Measurements from ENCODE around the gene KCNMB1. TPM values are rescaled to one million over a fixed set of nuclear protein-coding genes. Genes with fewer than 3 reads are reported as not detected.

KCNMB1 gene
- total RNA-seq, 2 donors from 2014 or later: 0.09 TPM; not detected in 1

DNA sequence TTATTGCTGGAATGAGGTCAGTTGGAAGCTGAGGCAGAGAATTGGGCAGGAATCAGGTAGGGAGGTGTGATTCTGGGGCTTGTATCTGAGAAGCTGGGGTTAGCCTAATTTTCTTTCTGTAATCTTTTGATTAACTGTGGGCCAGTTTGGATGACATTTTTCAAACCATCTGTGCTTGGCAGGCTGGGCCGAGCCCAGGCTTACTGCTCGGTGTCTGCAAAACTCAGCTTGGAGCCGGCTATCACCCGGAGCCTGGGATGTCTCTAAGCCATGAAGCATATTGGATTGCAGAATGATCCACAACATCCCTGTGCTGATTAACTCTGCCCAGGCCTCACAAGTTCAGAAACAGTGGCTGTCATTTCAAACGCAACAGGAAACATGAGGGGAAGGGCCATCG, 26.5 kb downstream of the KCNMB1 start:
- H3K36me3 ChIP-seq (ENCODE audit: control insufficient read depth, insufficient read depth, low read length): no peaks in the 10 kb centered on the region
- Mint-ChIP-seq H3K27me3 (ENCODE audit: insufficient read depth) (peaks cover 11% of the 10 kb centered on the region), H3K36me3 (ENCODE audit: low read depth) (no peaks in the 10 kb centered on the region), H3K9me3 (no peaks in the 10 kb centered on the region), H3K4me3 (no peak overlapping the region), H3K4me1 (no peaks in the 10 kb centered on the region), H3K27ac (peak overlapping the region; percentile 35)
- DNase-seq: no peak
- no peaks in the 10 kb centered on the region for H3K27me3 ChIP-seq (ENCODE audit: control insufficient read depth, insufficient read depth, low read length, poor library complexity, severe bottlenecking)
- no peak overlapping the region for H3K4me3 ChIP-seq (ENCODE audit: low read length)
- no peaks in the 10 kb centered on the region for H3K4me1 ChIP-seq (ENCODE audit: control insufficient read depth, insufficient read depth, low read length)
- H3K9me3 ChIP-seq (ENCODE audit: control insufficient read depth, low read length): no peaks in the 10 kb centered on the region
- 95 to 96% methylated on average over 6 of the region's 6 CpGs for WGBS, 2 experiments (ENCODE audit: insufficient coverage in 1 of 2, insufficient read length in 1 of 2)
- TF ChIP-seq, protein P1, sequence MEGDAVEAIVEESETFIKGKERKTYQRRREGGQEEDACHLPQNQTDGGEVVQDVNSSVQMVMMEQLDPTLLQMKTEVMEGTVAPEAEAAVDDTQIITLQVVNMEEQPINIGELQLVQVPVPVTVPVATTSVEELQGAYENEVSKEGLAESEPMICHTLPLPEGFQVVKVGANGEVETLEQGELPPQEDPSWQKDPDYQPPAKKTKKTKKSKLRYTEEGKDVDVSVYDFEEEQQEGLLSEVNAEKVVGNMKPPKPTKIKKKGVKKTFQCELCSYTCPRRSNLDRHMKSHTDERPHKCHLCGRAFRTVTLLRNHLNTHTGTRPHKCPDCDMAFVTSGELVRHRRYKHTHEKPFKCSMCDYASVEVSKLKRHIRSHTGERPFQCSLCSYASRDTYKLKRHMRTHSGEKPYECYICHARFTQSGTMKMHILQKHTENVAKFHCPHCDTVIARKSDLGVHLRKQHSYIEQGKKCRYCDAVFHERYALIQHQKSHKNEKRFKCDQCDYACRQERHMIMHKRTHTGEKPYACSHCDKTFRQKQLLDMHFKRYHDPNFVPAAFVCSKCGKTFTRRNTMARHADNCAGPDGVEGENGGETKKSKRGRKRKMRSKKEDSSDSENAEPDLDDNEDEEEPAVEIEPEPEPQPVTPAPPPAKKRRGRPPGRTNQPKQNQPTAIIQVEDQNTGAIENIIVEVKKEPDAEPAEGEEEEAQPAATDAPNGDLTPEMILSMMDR (conservative IDR thresholded peaks at IDR 0.05): no peak
- no peak overlapping the region for H3K27ac ChIP-seq (ENCODE audit: low read depth, low read length)
- no peak overlapping the region for H3K9ac ChIP-seq (ENCODE audit: extremely low read depth, low read length, poor library complexity, severe bottlenecking)

GRCh38 chr5:170362102-170362501, 27.1 kb downstream of the KCNMB1 start:
- Histone ChIP-seq H3K36me3 (ENCODE audit: control insufficient read depth, insufficient read depth, low read length) (no peaks in the 10 kb centered on the region), H3K4me1 (ENCODE audit: control insufficient read depth, insufficient read depth, low read length) (no peaks in the 10 kb centered on the region), H3K9ac (ENCODE audit: extremely low read depth, low read length, poor library complexity, severe bottlenecking) (no peak overlapping the region), H3K4me3 (ENCODE audit: low read length) (no peak overlapping the region), H3K9me3 (ENCODE audit: control insufficient read depth, low read length) (no peaks in the 10 kb centered on the region), H3K27ac (ENCODE audit: low read depth, low read length) (no peak overlapping the region), H3K27me3 (ENCODE audit: control insufficient read depth, insufficient read depth, low read length, poor library complexity, severe bottlenecking) (no peaks in the 10 kb centered on the region)
- peaks cover 7% of the 10 kb centered on the region for H3K27me3 Mint-ChIP-seq (ENCODE audit: insufficient read depth)
- no peaks in the 10 kb centered on the region for H3K36me3 Mint-ChIP-seq (ENCODE audit: low read depth)
- TF ChIP-seq, protein P1 (conservative IDR thresholded peaks at IDR 0.05): no peak
- peak overlapping the region; percentile 35 for H3K27ac Mint-ChIP-seq
- H3K9me3 Mint-ChIP-seq: no peaks in the 10 kb centered on the region
- WGBS, 2 experiments (ENCODE audit: insufficient coverage in 1 of 2, insufficient read length in 1 of 2): 93 to 94% methylated on average over 3 to 7 of the region's 7 CpGs
- H3K4me1 Mint-ChIP-seq: no peaks in the 10 kb centered on the region
- H3K4me3 Mint-ChIP-seq: no peak overlapping the region
- DNase-seq: no peak

GRCh38 chr5:170361616-170362015, 27.6 kb downstream of the KCNMB1 start:
- H3K9me3 ChIP-seq (ENCODE audit: control insufficient read depth, low read length): no peaks in the 10 kb centered on the region
- H3K9ac ChIP-seq (ENCODE audit: extremely low read depth, low read length, poor library complexity, severe bottlenecking): no peak overlapping the region
- TF ChIP-seq, protein P1 (conservative IDR thresholded peaks at IDR 0.05): no peak
- Mint-ChIP-seq H3K36me3 (ENCODE audit: low read depth) (no peaks in the 10 kb centered on the region), H3K27ac (peak overlapping the region; percentile 35), H3K4me3 (no peak overlapping the region), H3K27me3 (ENCODE audit: insufficient read depth) (peaks cover 6% of the 10 kb centered on the region), H3K4me1 (no peaks in the 10 kb centered on the region), H3K9me3 (no peaks in the 10 kb centered on the region)
- no peak for DNase-seq
- WGBS, 2 experiments (ENCODE audit: insufficient coverage in 1 of 2, insufficient read length in 1 of 2): 89 to 100% methylated on average over 2 to 5 of the region's 5 CpGs
- no peaks in the 10 kb centered on the region for H3K4me1 ChIP-seq (ENCODE audit: control insufficient read depth, insufficient read depth, low read length)
- no peaks in the 10 kb centered on the region for H3K36me3 ChIP-seq (ENCODE audit: control insufficient read depth, insufficient read depth, low read length)
- H3K4me3 ChIP-seq (ENCODE audit: low read length): no peak overlapping the region
- no peak overlapping the region for H3K27ac ChIP-seq (ENCODE audit: low read depth, low read length)
- no peaks in the 10 kb centered on the region for H3K27me3 ChIP-seq (ENCODE audit: control insufficient read depth, insufficient read depth, low read length, poor library complexity, severe bottlenecking)
